HG03432 (cell line): ENCODE data around the gene TSPAN11.

Experiments used
- ATAC-seq: cut with Tn5 transposase; IDR thresholded peaks from one replicate; pipeline ENCODE4 v1.9.1; 2021; ENCODE audit warnings: mild to moderate bottlenecking, moderate library complexity; ENCODE audit not compliant: unreplicated experiment

The TSPAN11 gene

DNA sequence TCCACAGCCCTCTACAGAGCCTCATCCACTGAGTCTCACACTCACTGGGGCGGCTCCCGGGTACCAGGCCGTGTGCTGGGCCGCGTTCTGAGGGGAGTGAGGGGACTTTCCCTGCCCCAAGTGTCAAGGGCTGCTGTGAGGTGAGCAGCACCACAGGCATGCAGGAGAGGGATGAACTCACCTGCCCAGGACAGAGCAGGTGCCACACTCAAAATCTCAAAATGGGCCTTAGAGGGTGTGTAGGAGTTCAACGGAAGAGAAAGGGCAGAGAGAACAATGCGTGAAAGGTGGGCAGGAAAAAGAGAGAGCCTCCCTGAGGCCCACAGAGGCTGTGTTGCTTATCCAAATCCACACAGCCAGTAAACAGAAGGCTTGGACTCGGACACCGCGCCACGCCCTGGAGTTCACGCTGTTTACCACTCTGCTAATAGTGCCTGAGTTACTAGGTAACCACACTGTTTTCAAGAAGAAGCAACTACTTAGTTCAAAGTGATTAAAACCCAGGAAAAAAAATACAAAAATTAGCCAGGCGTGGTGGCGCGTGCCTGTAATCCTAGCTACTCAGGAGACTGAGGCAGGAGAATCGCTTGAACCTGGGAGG lies 32.7 kb downstream of the TSPAN11 start:
- no peak for ATAC-seq

DNA sequence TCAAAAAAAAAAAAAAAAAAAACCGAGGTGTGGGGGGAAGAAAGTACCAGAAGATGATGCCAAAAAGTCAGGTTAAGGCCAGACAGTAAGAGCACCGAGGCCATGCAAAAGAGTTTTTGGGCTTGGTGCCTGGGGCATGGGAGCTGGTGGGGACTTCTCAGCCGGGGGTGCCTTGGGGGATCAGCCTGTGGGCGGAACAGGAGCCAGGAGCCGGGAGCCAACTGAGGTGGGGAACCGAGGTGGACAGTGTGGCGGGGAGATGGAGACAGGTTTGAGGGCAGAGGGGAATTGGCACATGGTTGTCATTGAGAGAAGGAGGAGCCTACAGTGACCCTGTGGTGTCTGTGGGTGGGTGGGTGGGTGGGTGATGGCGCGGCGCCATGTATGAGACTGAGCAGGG lies 33.2 kb downstream of the TSPAN11 start:
- ATAC-seq: no peak

DNA sequence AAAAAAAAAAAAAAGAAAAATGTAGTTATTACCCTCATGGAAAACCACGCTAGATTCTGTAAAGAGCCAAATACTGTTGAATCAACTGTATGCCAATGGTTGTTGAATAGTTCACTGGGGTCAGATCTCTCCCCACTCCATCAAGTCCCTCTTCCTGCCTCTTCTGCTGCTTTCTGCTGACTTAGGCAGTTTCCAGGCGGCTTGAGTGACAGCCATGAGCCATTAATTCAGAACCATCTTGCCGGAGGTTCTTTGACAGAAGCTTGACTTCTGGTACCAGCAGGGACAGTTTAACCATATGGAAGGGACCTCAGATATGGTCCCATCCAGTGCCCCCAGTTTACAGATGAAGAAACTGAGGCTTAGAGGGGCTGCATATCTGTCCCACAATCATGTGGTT lies 34.5 kb downstream of the TSPAN11 start:
- no peak for ATAC-seq

DNA sequence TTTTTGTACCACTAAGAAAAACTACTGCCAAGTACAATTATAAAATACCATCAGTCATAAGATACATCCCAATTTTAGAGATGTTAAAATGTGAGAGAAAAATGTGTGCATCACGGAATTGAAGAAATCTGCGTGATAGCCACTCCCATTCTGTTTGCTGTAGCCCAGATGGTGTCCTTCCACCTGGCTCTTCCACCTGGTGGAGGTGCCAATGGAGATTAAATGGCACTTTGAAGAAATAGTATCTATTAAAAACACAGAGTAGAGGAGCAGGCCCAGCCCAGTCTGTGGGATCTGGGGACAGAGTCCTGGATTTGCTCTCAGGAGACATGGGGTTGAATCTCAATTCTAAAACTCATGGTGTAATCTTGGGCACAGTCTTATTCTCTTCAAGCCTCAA lies 35.5 kb downstream of the TSPAN11 start:
- ATAC-seq: no peak

DNA sequence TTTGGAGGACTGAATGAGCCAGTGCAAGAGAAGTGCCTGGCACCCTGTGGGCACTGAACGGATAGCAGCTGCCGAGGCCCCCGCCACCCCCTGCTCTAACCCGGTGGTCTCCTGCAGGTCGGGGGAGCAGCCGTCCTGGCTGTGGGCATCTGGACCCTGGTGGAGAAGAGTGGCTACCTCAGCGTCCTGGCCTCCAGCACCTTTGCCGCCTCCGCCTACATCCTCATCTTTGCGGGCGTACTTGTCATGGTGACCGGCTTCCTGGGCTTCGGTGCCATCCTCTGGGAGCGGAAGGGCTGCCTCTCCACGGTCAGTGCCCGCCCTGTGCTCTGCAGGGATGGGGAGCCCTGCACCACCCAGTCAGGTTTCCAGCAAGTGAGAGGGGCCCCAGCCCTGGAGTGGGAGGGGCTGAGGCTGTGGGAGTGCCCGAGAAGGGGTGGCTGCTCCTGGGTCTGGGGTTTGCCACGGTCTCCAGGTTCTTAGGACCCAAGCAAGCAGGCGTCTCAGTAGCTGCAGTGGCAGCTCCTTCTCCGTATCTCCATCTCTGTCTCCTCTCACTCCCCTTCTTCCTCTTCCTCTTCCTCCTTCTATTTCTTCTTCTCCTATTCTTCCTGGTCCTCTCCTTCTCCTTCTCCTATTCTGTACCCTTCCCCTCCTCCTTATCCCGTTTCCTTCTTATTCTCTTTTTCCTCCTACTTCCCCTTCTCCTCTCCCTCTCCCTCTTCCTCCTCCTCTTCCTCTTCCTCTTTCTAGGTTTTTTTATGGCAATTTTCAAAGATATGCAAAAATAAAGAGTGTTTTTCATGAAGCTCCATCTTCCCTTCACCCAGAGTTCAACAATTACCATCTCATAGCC lies 37.4 kb downstream of the TSPAN11 start:
- no peak for ATAC-seq

DNA sequence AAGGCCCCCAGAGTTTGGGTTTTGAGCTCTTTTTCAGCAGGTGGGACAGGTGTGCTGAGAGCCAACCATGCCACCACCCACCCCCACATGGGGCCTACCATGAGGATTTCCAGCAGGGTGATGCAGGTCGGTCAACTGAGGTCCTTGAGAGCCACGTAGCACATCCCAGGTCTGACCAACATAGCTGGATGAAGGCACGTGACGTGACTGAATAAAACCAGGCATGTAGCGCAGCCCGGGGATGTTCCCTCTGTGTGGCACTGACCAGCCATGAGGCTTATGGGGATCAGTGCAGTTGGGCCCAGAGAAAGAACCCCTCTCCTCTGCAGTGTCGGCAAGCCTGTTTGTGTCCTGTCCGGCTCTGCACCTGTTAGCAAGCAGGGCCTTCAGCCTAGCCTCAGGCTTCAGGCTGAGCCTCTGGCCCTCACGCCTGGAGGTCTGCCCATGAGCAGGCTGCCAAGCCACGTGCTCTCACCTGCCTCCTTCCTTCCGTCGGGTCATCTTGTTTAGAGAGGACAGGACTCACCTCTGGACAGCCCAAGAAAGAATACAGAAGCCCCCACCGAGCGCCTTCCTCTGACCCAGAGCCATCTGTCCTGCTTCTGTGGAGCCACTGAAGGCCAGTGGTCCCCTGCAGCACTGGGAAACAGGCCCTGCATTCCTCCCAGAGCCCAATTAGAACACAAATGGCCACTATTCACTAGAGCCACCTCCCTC lies 38.5 kb downstream of the TSPAN11 start:
- ATAC-seq: no peak

DNA sequence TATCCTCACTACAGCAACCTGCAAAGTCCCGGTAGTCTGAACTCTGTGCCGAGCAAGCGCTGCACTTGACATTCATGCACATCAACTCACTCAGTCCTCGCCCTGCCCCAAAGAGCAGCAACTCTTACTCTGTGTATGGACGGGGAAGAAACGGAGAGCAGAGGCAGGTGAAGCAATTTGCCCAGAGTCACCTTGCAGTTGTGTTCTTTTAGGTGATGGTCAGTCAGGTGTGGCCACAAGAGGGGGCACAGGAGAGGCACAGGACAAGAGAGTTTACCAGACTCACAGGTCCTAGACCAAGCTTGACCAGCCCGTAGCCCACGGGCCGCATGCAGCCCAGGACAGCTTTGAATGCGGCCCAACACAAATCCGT lies 39.1 kb downstream of the TSPAN11 start:
- no peak for ATAC-seq

DNA sequence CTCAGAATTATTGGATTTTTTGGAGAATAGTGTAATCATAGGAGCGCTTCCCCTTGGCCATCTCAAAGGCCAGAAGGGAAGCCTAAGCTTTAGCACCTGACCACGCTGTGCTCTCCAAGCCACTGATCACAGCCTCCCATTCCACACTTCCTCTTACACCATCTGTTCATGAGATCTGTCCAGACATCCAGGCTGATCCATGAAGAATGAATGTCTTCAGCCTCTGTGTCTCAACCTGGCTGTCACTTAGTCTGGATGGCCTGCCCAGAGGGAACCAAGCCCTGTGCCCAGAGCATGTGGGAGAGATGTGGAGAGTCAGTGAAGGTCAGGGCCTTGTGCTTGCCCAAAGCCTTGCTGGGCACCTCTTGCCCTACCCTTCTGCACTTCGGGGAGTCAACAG lies 40.5 kb downstream of the TSPAN11 start:
- no peak for ATAC-seq

DNA sequence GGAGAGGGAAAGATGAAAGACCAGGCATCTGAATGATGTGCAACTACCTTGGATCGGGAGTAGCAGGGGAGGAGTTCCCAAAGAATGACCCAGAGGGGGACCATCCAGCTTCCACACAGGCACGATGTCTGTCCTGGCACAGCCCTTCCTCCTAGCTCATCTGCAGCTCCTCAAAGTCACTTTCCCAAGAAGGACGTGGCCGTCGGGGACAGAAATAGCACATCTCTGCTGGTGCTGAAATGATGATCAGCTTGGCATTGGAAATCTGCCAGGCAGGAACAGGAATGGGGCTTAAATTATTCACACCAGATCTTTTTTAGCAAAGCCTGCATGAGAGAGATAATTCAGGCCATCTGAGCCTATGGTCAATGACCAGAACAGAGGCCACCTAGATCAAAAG lies 41.7 kb downstream of the TSPAN11 start:
- no peak for ATAC-seq

DNA sequence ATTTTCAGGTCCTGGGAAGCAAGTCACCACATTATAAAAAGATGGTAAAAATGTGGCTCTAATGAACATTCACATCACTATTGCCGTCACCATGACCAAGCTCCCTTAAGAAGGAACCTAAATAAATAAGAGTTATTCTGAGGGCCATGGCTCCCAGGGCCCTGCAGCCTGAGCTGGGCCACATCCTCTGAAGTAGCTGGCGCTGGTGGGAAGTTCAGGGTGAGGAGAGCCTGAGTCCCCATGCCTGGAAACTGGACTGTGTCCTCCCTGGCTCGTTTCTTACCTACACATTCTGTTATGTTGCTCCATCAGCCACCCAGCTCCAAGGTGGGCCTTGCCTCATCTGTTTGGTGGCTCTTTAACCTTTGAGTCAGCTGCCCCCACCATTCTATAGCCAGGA lies 42.5 kb downstream of the TSPAN11 start:
- ATAC-seq: no peak

DNA sequence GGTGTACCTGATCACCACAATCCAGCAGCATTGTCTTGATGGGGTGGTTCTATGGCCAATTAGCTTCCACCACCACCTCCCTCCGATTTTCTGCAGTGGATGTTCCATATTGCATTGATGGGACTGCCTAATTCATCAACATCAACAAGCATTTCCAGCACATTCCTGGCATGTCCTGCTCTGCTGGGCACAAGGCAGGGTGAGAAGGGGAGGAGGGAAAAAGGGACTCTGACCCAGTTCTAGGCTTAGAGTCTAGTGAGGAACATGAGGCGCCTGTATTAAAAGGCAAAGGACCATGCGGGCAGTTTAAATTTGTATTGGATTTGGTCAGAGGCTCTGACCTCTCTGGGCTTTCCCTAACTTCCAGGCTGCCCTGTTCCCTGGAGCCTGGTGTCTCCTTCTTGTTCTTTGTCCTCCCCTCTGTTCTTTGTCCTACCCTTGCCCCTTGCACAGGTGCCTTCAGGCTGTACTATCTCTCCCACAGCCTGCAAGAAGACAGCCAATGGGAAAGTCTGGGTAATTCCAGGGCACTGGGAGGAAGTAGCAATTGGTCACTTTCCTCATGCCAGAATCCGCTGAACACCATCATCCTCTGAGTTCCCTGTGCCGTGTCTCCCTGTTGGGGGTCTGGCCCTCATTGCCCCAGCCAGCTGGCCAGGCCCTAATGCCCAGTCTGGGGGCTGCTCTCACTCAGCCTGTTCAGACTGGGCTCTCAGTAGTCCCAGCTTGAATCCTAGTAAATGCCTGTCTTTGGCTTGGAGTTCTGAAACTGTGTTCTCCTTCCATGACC lies 43.3 kb downstream of the TSPAN11 start:
- ATAC-seq: no peak

DNA sequence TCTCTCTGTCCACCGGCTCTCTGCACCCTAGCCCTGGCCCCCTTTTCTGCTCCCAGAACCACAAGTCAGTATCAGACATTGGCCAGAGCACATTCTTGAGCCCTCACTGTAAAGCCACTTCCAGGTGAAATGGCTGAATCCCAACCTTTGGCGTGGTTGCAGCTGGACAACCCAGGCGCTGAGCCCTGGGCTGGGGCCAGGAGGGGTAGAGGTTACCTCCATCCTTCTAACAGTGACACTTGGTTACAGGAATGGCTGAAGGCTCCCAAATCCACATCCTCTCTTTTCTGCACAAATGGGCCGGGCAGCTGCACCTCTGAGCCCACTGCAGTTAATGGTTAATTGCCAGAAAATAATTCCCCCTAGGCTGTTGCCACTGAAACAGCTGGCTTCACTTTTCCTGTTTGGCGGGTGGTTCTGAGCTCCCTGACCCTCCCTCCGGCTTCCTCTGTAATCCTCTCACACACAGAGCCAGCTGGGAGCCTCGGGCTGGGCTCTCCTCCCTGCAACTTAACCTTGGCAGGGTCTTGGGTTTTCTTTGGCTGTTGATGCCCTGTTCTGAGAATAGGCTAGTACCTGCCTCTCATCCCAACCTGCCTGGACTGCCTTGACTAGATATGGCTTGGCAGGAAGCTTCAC lies 44.1 kb downstream of the TSPAN11 start:
- ATAC-seq: no peak

DNA sequence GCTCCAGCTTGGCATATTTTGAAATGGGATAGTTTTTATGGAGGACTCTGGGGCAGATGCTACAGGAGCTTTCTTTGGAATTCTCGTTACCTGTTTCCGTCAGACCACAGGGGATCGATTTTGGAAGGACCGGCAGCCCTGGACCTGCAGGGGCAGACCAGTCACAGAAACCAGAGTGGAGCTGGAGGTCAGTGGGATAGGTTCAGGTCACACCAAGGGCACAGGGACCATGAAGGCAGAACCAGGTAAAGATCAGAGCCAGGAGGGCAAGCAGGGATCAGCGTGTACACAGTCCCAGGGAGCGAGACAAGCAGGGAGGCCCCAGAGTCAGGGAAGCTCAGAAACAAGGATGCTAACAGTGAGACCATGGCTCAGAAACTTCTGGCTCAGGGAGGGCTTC lies 45.5 kb downstream of the TSPAN11 start:
- no peak for ATAC-seq

DNA sequence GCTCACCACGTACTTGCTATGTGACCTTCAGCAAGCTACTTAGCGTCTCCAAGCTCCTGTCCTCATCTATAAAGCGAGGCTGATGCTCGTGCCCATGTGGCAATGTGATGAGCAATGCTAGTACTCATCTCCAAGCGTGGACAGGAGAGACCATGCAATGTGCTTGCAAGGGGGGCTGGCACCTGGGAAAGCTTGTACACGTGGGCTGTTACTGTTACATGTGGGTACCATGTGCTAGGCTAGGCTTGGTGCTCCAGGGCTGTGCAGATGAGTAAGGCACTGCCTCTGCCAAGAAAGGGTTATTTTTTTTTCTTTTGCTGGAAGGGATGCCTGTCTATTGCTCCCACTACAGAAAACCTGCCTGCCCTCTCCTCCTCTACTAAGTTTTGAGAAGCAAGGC lies 46.6 kb downstream of the TSPAN11 start:
- ATAC-seq: no peak

DNA sequence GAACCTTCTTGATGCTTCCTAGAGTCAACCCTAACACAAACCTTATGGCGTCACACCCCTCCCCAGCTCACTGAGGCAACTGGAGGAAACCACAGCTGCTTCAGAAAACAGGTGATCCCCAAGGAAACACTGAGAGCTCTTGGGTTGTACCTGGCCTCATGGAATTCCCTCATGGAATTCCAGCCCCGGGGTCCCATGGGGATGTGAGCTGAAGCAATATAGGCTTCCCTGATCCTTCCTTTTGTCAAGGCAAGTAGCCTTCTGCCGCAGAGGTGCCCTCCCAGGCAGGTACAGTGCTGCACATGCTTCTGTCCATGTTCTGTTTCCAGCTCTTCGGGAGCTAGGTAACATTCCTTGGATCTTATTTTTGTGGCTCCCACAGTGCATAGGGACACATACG lies 47.3 kb downstream of the TSPAN11 start:
- no peak for ATAC-seq

DNA sequence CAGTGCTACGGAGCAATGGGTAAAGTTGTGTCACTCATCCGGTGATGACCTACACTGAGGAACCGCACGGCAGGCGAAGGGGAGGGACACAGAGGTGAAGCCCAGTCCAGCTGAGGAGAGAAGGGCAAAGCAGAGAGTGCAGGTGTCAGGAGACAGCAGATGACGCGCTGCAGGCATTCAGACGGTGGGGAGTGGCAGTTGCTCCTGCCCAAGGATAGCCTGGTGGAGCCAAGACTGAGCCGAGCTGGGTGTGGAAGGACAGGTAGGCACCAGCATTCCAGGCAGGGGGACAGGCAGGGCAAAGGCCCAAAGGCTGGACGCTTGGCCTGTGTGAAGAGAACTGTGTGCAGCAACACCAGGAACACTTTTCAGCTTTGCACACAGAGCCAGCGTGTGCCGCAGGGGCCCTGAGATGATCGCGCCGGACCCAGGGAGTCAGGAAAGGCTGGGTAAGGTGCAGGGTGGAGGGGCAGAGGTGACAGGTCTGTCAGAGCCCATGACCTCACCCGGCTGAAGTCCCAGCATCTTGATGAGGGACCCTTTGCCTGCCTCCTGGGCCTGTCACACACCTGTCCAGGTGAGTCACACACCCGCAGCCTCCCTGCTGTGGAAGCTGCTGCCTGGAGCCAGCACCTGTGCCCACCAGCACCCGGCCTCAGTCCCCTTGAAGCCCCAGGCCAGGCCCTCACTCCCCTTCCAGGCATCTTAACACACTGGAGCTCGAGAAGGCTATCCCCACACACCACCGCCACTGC lies 48.4 kb downstream of the TSPAN11 start:
- no peak for ATAC-seq

DNA sequence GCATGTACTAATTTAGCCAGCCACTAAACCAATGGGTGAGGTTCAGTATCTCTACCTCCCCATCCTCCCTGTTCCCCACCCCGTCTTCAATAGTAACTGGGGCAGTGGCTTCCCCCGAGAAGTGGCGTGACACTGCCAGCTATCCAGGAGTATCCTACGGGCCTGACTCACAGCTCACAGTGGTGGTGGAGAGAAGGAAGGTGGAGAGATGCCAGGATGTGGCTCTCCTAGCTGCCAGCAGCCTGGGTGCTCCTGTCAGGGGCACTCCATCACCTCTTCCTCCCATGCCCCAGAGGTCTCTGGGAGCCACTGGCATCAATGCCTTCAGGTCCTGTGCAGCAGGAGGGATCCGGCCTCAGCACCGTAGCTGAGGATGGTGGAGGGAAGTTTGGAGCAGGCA lies 49.0 kb downstream of the TSPAN11 start:
- no peak for ATAC-seq

DNA sequence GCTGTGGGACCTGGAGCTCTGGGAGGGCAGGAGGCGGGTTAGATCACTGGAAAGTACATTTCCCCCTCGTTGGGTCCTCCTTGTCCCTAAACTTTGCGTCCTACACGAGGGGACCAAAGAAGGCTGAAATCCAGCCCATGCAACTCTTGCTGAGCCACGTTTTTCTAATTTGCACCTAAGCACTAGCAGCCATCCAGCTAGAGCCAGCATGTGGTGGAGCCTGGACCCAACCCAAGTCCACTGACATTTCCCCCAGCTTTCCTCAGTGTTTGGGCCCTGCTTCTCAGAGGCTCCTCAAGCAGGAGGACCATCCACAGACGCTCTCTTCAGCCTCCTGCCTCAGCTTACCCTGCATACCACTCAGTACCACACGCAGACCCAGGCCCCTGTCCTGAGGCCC lies 49.7 kb downstream of the TSPAN11 start:
- ATAC-seq: no peak

DNA sequence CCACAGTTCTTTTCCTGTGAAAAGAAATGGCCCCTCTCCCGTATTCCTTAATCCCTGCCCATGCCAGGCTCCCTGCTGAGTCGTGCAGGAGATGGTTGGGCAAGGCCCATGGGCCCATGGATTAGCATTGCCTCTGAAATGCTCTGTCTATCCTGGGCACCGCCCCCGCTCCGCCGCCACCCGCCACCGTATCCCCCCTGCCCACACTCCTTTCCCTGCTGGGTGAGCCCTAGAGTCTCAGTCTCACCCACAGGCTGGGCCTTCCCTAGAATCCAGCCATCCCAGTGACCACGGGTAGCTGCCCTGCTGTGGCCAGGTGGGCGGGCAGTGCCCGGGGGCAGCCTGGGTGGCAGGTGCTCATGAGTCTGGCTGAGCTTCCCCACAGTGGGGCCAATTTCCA lies 50.6 kb downstream of the TSPAN11 start:
- ATAC-seq: no peak
